Measurements from ENCODE around the gene TMEM252. TPM values are rescaled to one million over a fixed set of nuclear protein-coding genes. Genes with fewer than 3 reads are reported as not detected.

The TMEM252 gene
- total and polyA plus RNA-seq, 2 donors (not counting 1 experiment from before 2014, with no cell fraction given) = not detected

GRCh38 chr9:68502279-68502678 lies 38.4 kb downstream of the TMEM252 start:
- Histone ChIP-seq H3K9me3 (ENCODE audit: control extremely low read depth in 1 of 3, control insufficient read depth in 2 of 3, insufficient read depth in 1 of 3, low read length in 2 of 3) (no peaks in the 10 kb centered on the region), H3K9ac (ENCODE audit: low read length) (no peak overlapping the region), H4K20me1 (ENCODE audit: control insufficient read depth, insufficient read depth, low read length, poor library complexity, severe bottlenecking) (no peaks in the 10 kb centered on the region), H3K4me2 (replicated peaks; ENCODE audit: low read depth, low read length, poor library complexity, severe bottlenecking) (no peak overlapping the region), H3K36me3 (replicated peaks in 1 of 2; ENCODE audit: control extremely low read depth in 1 of 2, control insufficient read depth in 1 of 2, extremely low read depth in 1 of 2, insufficient read depth in 2 of 2, low read length in 1 of 2) (no peaks in the 10 kb centered on the region), H3K79me2 (ENCODE audit: control insufficient read depth, insufficient read depth, low read length) (no peaks in the 10 kb centered on the region), H2AFZ (ENCODE audit: insufficient read depth, low read depth, low read length, poor library complexity, severe bottlenecking) (no peak overlapping the region), H3K4me1 (ENCODE audit: control insufficient read depth in 2 of 2, insufficient read depth in 2 of 2, low read length in 2 of 2) (peaks cover 0 to 6% of the 10 kb centered on the region in 2 donors), H3K27me3 (replicated peaks in 1 of 4; ENCODE audit: control extremely low read depth in 1 of 4, control insufficient read depth in 3 of 4, insufficient read depth in 4 of 4, low read length in 3 of 4) (no peaks in the 10 kb centered on the region), H3K27ac (ENCODE audit: low read length in 2 of 2) (no peak overlapping the region), H3K4me3 (ENCODE audit: control extremely low read depth in 1 of 5, extremely low read depth in 1 of 5, insufficient read depth in 1 of 5, low read depth in 2 of 5, low read length in 4 of 5) (no peak overlapping the region)
- WGBS (ENCODE audit: insufficient coverage) = no CpG with 5 or more reads among the region's 4 CpGs
- Mint-ChIP-seq H3K4me1 (peaks cover 11% of the 10 kb centered on the region), H3K4me3 (no peak overlapping the region), H3K9me3 (ENCODE audit: insufficient read depth) (no peaks in the 10 kb centered on the region), H3K27ac (no peak overlapping the region), H3K27me3 (peaks cover 3% of the 10 kb centered on the region)
- DNase-seq (no peak), ATAC-seq (ENCODE audit: low read depth) (no peak)
- TF ChIP-seq EZH2 (IDR thresholded peaks at IDR 0.05; ENCODE audit: borderline replicate concordance, insufficient read depth, low read depth, low read length, poor library complexity, severe bottlenecking) (no peak), CTCF (IDR thresholded peaks at IDR 0.05) (no peak)
- intact Hi-C loops (cut with micrococcal nuclease) = loop anchor here (10.0 kb wide), 2 partner anchors 47 to 493 kb away; no protein-coding TSS in a partner anchor
- ChIA-PET POLR2A (no interaction called here), CTCF (interaction anchor here (1.1 kb wide), 1 partner anchor 66 kb away, joined by 3 read pairs; no protein-coding TSS in a partner anchor)

GRCh38 chr9:68500457-68501381 lies 40.0 kb downstream of the TMEM252 start:
- peaks cover 0 to 3% (median 0%) of the 10 kb centered on the region in 4 experiments for H3K27me3 ChIP-seq (replicated peaks in 1 of 4; ENCODE audit: control extremely low read depth in 1 of 4, control insufficient read depth in 3 of 4, insufficient read depth in 4 of 4, low read length in 3 of 4)
- TF ChIP-seq CTCF (IDR thresholded peaks at IDR 0.05) = no peak
- TF ChIP-seq EZH2 (IDR thresholded peaks at IDR 0.05; ENCODE audit: borderline replicate concordance, insufficient read depth, low read depth, low read length, poor library complexity, severe bottlenecking) = no peak
- no peak overlapping the region for H3K4me2 ChIP-seq (replicated peaks; ENCODE audit: low read depth, low read length, poor library complexity, severe bottlenecking)
- WGBS (ENCODE audit: insufficient coverage) = no CpG with 5 or more reads among the region's 9 CpGs
- peaks cover 17% of the 10 kb centered on the region for H3K27me3 Mint-ChIP-seq
- DNase-seq (no peak), ATAC-seq (ENCODE audit: low read depth) (no peak)
- no peak overlapping the region for H3K27ac Mint-ChIP-seq
- H2AFZ ChIP-seq (ENCODE audit: insufficient read depth, low read depth, low read length, poor library complexity, severe bottlenecking) = no peak overlapping the region
- no peak overlapping the region for H3K4me3 Mint-ChIP-seq
- H3K9me3 Mint-ChIP-seq (ENCODE audit: insufficient read depth) = no peaks in the 10 kb centered on the region
- no peaks in the 10 kb centered on the region for H4K20me1 ChIP-seq (ENCODE audit: control insufficient read depth, insufficient read depth, low read length, poor library complexity, severe bottlenecking)
- H3K9ac ChIP-seq (ENCODE audit: low read length) = no peak overlapping the region
- intact Hi-C loops (cut with micrococcal nuclease) = loop anchor here (10.0 kb wide), 2 partner anchors 46 to 494 kb away; no protein-coding TSS in a partner anchor
- H3K4me1 ChIP-seq (ENCODE audit: control insufficient read depth in 2 of 2, insufficient read depth in 2 of 2, low read length in 2 of 2) = no peaks in the 10 kb centered on the region
- H3K4me3 ChIP-seq (ENCODE audit: control extremely low read depth in 1 of 5, extremely low read depth in 1 of 5, insufficient read depth in 1 of 5, low read depth in 2 of 5, low read length in 4 of 5) = no peak overlapping the region
- H3K79me2 ChIP-seq (ENCODE audit: control insufficient read depth, insufficient read depth, low read length) = no peaks in the 10 kb centered on the region
- ChIA-PET POLR2A (no interaction called here), CTCF (interaction anchor here (0.7 kb wide), 1 partner anchor 59 kb away, joined by 3 read pairs; no protein-coding TSS in a partner anchor)
- no peaks in the 10 kb centered on the region for H3K9me3 ChIP-seq (ENCODE audit: control extremely low read depth in 1 of 3, control insufficient read depth in 2 of 3, insufficient read depth in 1 of 3, low read length in 2 of 3)
- no peaks in the 10 kb centered on the region for H3K36me3 ChIP-seq (replicated peaks in 1 of 2; ENCODE audit: control extremely low read depth in 1 of 2, control insufficient read depth in 1 of 2, extremely low read depth in 1 of 2, insufficient read depth in 2 of 2, low read length in 1 of 2)
- no peaks in the 10 kb centered on the region for H3K4me1 Mint-ChIP-seq
- H3K27ac ChIP-seq (ENCODE audit: low read length in 2 of 2) = no peak overlapping the region
